ENCODE data around the gene BSG.

- TF ChIP-seq POLR2AphosphoS5 (IDR thresholded peaks at IDR 0.05; ENCODE audit: control insufficient read depth, insufficient read depth, low read depth, low read length) (no peak), SIN3A (IDR thresholded peaks at IDR 0.05; ENCODE audit: borderline replicate concordance in 2 of 2, control insufficient read depth in 1 of 2, low read depth in 2 of 2, low read length in 2 of 2) (no peak), ATF6 (CRISPR knock-in tag; IDR thresholded peaks at IDR 0.05) (no peak), FOXM1 (IDR thresholded peaks at IDR 0.05; ENCODE audit: low read depth) (no peak), FOXM1 (CRISPR knock-in tag; IDR thresholded peaks at IDR 0.05; ENCODE audit: low read depth) (no peak), ZNF282 (CRISPR knock-in tag; IDR thresholded peaks at IDR 0.05) (no peak), BHLHE40 (IDR thresholded peaks at IDR 0.05; ENCODE audit: low read length) (no peak), NCOA6 (IDR thresholded peaks at IDR 0.05) (no peak), EGR1 (conservative IDR thresholded peaks at IDR 0.05) (no peak)
- TF ChIP-seq, protein P1, sequence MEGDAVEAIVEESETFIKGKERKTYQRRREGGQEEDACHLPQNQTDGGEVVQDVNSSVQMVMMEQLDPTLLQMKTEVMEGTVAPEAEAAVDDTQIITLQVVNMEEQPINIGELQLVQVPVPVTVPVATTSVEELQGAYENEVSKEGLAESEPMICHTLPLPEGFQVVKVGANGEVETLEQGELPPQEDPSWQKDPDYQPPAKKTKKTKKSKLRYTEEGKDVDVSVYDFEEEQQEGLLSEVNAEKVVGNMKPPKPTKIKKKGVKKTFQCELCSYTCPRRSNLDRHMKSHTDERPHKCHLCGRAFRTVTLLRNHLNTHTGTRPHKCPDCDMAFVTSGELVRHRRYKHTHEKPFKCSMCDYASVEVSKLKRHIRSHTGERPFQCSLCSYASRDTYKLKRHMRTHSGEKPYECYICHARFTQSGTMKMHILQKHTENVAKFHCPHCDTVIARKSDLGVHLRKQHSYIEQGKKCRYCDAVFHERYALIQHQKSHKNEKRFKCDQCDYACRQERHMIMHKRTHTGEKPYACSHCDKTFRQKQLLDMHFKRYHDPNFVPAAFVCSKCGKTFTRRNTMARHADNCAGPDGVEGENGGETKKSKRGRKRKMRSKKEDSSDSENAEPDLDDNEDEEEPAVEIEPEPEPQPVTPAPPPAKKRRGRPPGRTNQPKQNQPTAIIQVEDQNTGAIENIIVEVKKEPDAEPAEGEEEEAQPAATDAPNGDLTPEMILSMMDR (IDR thresholded peaks at IDR 0.05 in 2 of 3, conservative IDR thresholded peaks at IDR 0.05 in 1 of 3; ENCODE audit: insufficient read depth in 2 of 3, low read depth in 1 of 3, low read length in 3 of 3), result no peak
- TF ChIP-seq, protein P2, sequence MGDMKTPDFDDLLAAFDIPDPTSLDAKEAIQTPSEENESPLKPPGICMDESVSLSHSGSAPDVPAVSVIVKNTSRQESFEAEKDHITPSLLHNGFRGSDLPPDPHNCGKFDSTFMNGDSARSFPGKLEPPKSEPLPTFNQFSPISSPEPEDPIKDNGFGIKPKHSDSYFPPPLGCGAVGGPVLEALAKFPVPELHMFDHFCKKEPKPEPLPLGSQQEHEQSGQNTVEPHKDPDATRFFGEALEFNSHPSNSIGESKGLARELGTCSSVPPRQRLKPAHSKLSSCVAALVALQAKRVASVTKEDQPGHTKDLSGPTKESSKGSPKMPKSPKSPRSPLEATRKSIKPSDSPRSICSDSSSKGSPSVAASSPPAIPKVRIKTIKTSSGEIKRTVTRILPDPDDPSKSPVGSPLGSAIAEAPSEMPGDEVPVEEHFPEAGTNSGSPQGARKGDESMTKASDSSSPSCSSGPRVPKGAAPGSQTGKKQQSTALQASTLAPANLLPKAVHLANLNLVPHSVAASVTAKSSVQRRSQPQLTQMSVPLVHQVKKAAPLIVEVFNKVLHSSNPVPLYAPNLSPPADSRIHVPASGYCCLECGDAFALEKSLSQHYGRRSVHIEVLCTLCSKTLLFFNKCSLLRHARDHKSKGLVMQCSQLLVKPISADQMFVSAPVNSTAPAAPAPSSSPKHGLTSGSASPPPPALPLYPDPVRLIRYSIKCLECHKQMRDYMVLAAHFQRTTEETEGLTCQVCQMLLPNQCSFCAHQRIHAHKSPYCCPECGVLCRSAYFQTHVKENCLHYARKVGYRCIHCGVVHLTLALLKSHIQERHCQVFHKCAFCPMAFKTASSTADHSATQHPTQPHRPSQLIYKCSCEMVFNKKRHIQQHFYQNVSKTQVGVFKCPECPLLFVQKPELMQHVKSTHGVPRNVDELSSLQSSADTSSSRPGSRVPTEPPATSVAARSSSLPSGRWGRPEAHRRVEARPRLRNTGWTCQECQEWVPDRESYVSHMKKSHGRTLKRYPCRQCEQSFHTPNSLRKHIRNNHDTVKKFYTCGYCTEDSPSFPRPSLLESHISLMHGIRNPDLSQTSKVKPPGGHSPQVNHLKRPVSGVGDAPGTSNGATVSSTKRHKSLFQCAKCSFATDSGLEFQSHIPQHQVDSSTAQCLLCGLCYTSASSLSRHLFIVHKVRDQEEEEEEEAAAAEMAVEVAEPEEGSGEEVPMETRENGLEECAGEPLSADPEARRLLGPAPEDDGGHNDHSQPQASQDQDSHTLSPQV (IDR thresholded peaks at IDR 0.05), result no peak
Measured at GRCh38 chr19:609004-609346, 36.6 kb downstream of the BSG start.
